HG03521 (cell line): ENCODE measurements around the gene IGIP.
A peak's percentile ranks its signal among the peaks of the same experiment; 100 is the strongest.

Source experiments
- ATAC-seq: cut with Tn5 transposase; IDR thresholded peaks from one replicate; pipeline ENCODE4 v1.9.1; 2021; ENCODE audit warnings: mild to moderate bottlenecking, moderate library complexity; ENCODE audit not compliant: unreplicated experiment

The IGIP gene

GRCh38 chr5:140125637-140126036 is at the start of gene IGIP:
IGIP (plus strand) TSS chr5:140125937; CDS start chr5:140128477, 2,540 bp downstream.
- ATAC-seq = no peak

DNA sequence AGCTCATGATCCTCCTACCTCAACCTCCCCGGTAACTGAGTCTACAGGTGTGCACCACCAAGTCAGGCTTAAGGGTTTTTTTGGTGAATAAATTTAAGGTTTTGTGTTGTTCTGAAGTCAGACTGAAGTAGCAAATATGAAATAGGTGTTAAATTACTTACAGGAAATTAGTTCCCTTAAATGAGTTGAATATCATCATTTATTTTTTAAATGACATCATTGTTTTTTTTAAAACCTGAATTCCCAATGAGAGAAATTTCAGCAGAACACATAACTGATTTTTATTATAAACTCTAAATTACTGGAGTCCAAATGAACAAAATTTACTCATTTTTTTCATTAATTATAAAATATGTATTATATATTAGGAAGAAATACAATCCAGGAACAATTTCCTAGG is 49.6 kb upstream of the IGIP start:
- no peak for ATAC-seq

DNA sequence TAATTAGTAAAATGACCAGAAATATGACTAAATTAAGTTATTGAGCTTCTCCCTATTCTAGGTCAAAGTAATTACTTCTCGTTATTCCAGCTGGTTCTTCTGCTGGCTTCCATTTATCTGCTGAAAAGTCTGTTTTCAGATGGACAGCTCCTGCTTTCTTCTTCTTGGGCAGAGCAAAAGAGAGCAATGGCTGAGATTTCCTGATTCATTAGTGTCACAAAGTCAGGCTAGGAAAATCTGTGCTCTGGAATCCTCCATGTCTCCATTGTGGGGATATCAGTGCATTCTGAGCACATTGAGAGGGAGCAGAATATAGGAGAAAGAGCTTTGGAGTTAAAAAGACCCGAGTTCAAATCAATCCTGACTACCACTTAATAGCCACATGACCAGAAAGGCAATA is 48.9 kb upstream of the IGIP start:
- no peak for ATAC-seq

DNA sequence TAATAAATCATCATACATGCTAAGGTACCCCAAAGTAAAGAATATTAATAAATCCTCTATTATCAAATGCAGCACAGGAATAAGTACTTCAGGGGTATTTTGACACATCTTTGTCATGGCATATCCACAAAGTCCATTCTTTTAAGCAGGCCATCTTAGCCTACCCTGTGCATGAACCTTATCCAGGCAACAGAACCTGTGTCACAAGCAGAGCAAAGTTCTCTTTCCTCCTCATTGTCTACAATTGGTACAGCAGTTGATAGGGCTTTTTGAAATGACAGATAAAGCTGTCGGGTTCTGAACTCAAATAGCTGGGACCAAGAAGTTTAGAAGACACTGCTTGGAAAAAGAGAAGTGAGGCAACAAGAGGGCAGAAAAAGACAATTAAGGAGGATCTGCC is 42.6 kb upstream of the IGIP start:
- ATAC-seq = no peak

DNA sequence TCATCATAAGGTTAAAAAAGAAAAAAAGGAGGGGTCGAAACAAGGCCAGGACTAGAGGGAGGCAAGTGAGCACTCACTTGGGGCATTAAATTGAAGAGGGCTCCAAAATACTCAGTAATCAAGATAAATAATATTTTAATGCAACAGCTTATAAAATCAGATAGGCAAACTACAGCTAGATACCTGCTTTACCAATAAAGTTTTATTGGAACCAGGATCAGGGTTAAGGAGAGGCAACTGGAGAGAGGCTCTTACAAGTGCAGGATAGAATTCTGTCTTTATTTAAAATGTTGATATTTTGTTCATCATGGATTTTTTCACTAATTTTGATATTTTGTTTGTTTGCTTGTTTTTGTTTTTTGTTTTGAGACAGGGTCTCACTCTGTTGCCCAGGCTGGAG is 42.1 kb upstream of the IGIP start:
- no peak for ATAC-seq

GRCh38 chr5:140084541-140084940 is 41.2 kb upstream of the IGIP start:
- no peak for ATAC-seq

- no peak for ATAC-seq
Measured at GRCh38 chr5:140090251-140090650, 35.5 kb upstream of the IGIP start.

- no peak for ATAC-seq
Measured at GRCh38 chr5:140093179-140093578, 32.6 kb upstream of the IGIP start.

DNA sequence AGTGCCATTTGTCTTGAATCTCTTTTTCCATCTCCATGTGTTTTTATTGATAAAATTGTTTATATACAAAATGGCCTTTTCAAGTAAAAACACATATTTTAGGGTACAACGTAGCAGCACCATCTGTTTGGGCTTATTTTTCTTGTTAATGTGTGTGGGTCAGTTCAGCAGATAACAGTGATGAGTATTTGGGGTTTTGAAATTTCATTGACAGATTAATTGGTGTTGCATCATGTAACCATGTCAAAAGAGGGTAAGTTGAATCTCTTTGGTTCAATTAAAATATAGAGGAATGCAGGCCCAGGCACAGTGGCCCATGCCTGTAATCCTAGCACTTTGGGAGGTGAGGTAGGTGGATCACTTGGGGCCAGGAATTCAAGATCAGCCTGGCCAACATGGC is 31.9 kb upstream of the IGIP start:
- ATAC-seq = no peak

- no peak for ATAC-seq
Measured at GRCh38 chr5:140094889-140095288, 30.8 kb upstream of the IGIP start.

DNA sequence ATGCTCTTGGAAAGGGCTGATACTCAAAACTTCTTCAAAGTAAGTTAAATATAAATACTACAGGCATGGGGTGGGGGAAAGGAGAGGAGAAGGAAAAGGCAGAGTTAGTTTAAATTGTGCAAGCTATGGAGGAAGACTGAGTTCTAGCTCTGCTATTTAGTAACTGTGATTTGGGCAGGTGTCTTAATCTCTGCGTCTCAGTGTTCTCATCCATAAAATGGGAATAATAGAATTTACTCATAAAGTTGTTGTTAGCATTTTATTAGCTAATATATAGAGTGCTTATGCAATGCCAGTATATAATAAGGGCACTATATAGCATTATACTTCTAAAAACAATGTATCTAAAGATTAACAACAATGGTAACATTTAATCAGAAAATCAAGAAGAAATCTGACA is 24.6 kb upstream of the IGIP start:
- ATAC-seq = no peak

DNA sequence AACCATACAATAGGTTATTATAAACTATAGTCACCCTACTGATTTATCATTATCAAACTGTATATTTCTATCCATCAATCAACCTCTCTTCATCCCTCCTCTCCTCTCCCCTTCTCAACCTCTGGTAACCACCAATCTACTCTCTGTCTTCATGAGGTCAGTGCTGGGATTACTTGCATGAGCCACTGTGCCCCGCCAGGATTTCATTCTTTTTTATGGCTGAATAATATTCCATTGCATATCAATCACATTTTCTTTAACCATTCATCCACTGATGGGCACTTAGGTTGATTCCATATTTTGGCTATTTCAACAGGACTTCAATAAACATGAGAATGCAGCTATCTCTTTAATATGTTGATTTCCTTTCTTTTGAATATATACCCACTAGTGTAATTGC is 22.6 kb upstream of the IGIP start:
- ATAC-seq = no peak

DNA sequence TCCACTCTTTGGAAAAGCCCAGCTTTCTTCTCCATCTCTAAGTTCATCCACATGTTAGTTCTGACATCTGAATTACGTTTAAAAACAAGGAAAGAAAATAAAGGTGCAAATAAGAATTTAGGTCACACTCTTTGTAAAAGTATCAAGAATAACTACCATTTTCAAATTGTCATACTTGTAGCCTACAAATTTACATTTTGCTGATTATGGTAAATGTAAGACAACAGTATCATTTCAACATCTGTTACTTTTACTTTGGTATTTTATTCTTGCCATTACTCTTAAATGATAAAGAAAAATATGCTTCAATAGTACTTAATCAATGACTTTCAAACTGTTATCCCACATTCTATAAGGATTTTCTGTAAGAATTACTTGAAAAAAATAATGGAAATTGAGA is 21.6 kb upstream of the IGIP start:
- no peak for ATAC-seq

- no peak for ATAC-seq
Measured at GRCh38 chr5:140106101-140106500, 19.6 kb upstream of the IGIP start.

- no peak for ATAC-seq
Measured at GRCh38 chr5:140106805-140107311, 18.9 kb upstream of the IGIP start.

DNA sequence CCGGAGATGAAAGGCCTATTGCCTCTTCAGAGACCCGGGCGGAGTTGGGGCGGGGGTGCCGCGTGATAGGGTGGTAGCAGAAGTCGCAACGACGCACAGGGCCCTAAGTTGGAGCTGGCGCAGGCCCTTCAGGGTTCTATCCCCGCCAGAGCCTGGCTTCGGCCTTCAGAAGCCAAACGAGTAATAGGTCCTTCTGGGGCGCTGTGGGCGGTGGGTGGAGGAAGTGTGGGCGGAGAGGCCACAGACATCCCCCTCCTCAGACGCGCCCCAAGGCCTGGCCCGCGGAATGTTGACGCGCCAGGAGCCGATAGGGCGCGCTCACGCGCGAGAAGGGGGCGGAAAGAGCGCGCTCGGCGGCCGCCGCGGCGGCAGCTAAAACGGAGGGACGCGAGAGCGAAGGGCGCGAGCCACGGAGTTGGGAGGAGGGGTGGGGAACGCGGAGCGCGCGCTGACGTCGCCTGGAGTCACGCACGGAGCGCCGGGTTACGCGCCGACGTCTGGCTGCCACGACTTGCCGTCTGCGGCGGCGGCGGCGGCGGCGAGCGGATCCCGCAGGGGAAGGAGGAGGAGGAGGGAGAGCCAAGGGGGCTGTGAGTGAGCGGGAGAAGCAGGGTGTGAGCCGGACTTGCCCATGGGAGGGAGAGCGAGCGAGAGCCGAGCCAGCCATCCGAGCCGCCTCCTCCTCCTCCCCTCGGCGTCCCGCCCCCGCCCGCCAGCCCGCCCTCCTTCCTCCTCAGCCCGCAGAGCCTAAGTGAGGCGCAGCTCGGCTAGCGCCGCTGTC is 18.2 kb upstream of the IGIP start:
- peak; percentile 91 for ATAC-seq

DNA sequence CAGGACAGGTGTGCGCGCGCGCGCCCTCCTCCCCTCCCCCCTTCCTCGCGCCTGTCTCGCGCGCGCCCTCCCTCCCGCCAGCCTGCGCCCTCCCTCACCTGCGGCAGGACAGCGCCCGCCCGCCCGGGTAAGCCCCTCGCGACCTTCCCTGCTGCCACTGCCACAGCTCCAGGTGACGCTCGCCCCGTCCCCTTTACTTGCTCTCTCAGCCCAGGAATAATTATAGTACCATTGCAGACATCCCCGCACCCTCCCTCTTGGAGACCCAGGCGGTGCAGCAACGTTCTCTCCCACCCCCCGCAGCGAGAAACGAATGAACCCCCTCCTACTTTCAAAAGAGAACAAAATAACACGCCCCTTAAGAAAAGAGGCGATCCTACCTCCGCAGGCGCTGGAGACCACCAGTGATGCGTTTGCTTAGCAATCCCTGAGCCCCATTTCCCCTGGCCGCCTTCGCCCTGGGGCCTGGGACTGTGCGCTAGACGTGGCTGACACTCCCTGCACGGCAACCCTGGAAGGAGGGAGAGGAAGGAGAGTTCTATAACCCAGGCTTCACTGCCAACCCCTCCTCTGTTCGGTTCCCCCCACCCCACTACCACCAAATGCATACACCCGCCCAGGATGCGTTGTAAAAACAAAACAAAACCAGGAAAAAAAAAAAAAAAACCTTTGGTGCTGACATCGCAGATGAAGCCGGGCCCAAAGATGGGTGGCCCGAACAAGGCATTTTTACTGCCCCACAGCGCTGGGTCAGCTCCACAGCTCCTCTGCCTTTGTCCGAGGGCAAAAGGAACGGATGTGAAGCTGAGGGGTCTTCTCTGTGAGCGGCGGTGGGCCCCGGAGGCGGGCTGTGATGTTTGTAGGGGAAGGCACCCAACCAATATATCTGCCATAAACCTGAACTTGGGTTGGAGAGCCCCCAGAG is 17.4 kb upstream of the IGIP start:
- ATAC-seq = no peak

GRCh38 chr5:140109018-140109758 is 16.5 kb upstream of the IGIP start:
- ATAC-seq = no peak

DNA sequence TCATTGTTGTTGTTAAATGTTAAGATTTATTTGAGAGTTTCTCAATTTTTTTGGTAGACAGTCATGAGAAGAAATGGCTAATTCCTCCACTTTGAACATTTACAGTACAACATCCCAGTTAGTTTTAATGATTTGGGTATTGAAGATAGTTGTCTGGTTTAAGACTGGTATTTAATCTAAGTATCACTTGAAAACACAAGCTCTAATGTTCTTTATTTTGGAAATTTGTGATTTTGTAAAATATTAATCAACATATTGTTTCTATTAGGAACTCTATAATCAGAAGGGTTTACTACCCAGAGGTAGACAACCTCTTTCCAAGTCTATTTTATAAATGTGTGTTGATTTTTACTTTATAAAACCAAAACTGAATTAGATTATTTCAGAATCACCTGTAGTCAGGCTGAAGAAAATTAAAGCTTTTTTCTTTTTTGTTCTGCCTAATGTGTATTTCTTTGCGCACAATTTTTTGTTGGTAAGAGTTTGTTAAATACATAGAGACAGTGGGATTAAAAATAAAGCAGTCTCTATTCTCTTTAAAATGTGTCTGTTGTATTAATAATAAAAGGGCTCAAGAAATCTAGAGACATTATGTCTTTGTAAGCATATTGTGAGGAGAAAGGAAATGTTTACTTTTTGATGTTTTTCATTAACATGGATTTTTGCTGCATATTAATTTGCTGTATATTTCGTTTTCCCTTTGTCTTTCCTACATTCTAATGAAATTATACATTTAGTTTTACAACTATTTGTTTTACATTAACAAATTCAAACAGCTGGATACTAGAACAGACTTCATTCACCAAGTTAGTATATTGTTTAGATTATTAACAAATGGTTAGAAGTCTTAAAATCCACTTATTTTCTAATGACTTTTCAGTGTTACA is 15.7 kb upstream of the IGIP start:
- no peak for ATAC-seq

DNA sequence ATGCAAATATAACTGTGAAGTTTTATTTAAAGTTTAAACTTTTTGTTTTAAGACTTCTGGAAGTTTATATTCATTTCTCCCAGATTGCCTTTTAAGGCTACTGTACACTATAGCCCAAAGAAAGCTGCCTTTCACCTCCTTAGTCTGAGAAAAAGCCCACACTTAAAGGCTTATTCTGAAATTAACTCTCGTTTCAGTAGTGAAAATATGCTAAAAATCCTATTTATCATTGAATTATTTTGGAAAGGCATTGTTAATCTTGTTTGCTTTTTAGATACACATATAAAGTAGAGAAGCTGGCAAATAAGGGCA is 15.1 kb upstream of the IGIP start:
- no peak for ATAC-seq
